Measurements from ENCODE around the gene ERG.

GRCh38 chr21:38424305-38425019 lies 73.8 kb downstream of the ERG start:
- no peak for TF ChIP-seq PATZ1 (CRISPR knock-in tag; IDR thresholded peaks at IDR 0.05; ENCODE audit: borderline replicate concordance)
- no peak for TF ChIP-seq CTCF (IDR thresholded peaks at IDR 0.05 in 2 of 3, conservative IDR thresholded peaks at IDR 0.05 in 1 of 3; ENCODE audit: insufficient read depth in 2 of 3, low read depth in 1 of 3, low read length in 3 of 3)
- no peak for TF ChIP-seq FOS (IDR thresholded peaks at IDR 0.05; ENCODE audit: extremely low read depth, insufficient read length)
- TF ChIP-seq FOXP1 (CRISPR knock-in tag; IDR thresholded peaks at IDR 0.05): no peak
- no peak for TF ChIP-seq POLR2A (conservative IDR thresholded peaks at IDR 0.05)
- no peak for TF ChIP-seq NR2C2 (CRISPR knock-in tag; IDR thresholded peaks at IDR 0.05)
- no peak for TF ChIP-seq NR2C2 (tag; IDR thresholded peaks at IDR 0.05)
- TF ChIP-seq NFYB (IDR thresholded peaks at IDR 0.05; ENCODE audit: extremely low read depth, insufficient read length): no peak
